NCI-H2196 treated with DMSO at 0.1 percent for 48 hours (cell line): ENCODE results near the gene SLC35D1.
A peak's percentile ranks its signal among the peaks of the same experiment; 100 is the strongest.
"Not testable (repeated sequence)": the region's sequence is repeated elsewhere in the genome, so short reads cannot be mapped to it uniquely, and the experiment has no call there.

ENCODE experiments used
- DNase-seq: peaks from one replicate; lab custom pipeline; 2025; ENCODE audit not compliant: unreplicated experiment; lab: John Stamatoyannopoulos, UW

Gene SLC35D1

GRCh38 chr1:67053785-67054772 is at the start of gene SLC35D1:
TSS of gene SLC35D1 (minus strand) at chr1:67054148. CDS start at chr1:67054013, 135 bp downstream.
- DNase-seq, result peak; percentile 53

DNA sequence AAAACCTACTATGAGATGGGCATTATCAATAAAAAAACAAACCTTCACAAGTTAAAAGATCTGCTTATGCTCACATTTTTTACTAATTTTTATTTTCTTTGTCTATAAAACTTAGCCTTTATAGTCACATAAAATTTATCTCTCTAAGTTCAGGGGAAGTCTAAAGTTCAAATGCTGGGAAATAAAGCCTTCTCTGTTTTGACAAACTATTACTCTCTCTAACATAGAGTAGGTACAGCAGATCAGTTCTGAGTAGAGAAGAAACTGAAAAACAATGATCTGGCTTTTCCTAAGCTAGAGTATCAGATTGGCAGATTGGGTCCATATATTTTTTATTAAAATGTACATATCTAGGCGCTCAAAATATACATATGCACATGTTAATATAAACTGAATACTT is 49.6 kb upstream of the SLC35D1 start:
- DNase-seq, result no peak

DNA sequence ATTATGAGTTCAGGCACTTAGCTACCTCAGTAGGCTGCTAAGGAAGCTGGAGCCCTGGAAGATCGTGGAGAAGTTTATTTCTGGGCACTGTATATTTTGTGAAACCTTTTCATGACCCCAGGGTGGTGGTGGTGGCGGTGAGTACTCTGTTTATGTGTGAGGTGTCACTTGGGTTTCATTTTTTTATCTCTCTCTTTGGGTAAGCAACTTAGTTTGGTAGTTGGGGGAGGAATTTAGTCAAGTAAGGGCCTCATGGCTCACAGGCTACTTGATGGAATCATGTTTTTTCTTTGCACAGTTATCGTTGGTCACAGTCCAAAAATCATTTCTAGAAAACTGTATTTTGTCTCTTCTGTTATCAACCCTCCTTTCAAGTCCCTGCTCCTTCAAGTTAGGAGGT is 46.9 kb upstream of the SLC35D1 start:
- no peak for DNase-seq

DNA sequence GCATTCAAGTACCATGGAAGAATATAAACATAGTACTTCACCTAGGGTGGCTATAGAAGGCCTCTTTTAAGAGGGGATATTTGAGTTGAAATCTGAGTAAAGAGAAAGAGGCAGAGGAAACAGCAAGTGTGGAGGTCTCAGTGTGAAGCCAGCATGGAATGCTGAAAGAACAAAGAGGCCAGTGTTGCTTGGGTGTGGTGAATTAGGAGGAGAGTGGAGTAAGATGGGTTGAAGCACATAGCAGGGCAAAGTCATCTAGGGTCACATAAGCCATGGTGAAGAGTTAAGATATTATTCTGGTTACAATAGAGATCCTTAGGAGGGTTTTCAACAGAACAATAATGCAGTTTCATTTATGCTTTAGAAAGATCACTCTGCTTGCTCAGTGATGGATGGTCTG is 43.4 kb upstream of the SLC35D1 start:
- no peak for DNase-seq

GRCh38 chr1:67094191-67094590 is 40.2 kb upstream of the SLC35D1 start:
- DNase-seq, result no peak

DNA sequence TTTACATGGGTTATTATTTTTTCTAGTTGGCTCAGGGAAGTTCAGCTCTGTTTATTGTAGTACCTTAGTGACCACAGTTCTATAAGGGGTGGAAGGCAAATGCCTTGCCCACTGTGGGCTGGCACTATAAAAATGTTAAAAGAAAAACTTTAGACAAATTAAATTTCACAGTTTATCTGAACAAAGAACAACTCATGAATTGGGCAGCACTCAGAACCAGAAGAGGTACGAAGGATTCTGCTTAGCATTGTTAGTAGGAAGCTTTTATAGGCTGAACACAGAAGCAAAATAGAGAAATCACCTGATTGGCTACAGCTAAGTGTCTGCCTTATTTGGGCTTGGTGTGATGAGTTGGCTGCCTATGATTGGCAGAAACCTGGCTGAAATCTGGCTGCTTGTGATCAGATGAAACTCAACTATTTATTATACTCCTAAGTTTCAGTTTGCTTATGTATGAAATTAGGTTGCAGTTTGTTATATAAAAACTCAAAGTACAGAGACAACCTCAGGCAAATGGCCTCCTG is 35.8 kb upstream of the SLC35D1 start:
- no peak for DNase-seq

- no peak for DNase-seq
Measured at GRCh38 chr1:67088440-67088839, 34.5 kb upstream of the SLC35D1 start.

GRCh38 chr1:67085326-67085725 is 31.4 kb upstream of the SLC35D1 start:
- DNase-seq, result no peak

GRCh38 chr1:67084765-67085318 is 30.9 kb upstream of the SLC35D1 start:
- DNase-seq, result no peak

GRCh38 chr1:67078291-67078690 is 24.3 kb upstream of the SLC35D1 start:
- DNase-seq, result no peak

- no peak for DNase-seq
Measured at GRCh38 chr1:67077593-67077992, 23.6 kb upstream of the SLC35D1 start.

- DNase-seq, result no peak
Measured at GRCh38 chr1:67072749-67073148, 18.8 kb upstream of the SLC35D1 start.

- not testable (repeated sequence) for DNase-seq
Measured at GRCh38 chr1:67067655-67068054, 13.7 kb upstream of the SLC35D1 start.

DNA sequence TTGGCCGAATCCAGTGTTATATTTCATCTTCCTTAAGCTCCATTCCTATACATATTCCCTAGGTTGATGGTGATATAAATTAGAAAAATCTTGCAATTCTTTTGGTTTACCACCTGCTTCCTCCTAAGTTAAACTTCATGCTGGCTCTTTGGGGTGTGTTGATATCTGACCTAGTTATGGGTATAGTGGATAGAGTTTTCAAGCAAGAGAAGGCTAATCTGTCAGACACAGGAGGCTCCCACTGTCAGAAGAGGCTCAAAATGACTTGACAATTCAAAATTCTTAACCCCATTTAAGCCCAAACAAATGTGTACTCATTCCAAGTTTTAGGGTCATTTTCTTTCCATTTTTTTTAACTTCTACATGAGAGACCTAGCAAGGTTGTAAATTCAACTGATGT is 8.5 kb upstream of the SLC35D1 start:
- DNase-seq, result no peak

- no peak for DNase-seq
Measured at GRCh38 chr1:67061266-67061665, 7.3 kb upstream of the SLC35D1 start.

- DNase-seq, result no peak
Measured at GRCh38 chr1:67060811-67061218, 6.9 kb upstream of the SLC35D1 start.

DNA sequence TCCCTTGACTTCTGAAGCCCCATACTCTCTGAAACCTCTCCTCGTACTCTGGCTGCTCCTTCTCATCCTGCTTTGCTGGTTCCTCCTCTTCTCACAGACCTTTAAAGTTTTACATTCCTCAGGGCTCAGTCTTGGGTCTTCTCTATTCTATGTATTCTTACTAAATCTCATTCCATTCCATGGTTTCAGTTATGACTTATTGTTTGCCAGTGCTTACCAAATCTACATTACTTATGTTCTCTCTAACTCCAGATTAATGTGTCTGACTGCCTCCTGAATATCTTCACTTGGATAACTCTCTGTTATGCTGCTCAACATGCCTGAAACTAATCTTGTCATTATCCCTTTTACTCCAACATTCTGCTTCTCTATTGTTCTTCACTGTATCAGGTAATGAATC is 5.4 kb upstream of the SLC35D1 start:
- DNase-seq, result no peak

DNA sequence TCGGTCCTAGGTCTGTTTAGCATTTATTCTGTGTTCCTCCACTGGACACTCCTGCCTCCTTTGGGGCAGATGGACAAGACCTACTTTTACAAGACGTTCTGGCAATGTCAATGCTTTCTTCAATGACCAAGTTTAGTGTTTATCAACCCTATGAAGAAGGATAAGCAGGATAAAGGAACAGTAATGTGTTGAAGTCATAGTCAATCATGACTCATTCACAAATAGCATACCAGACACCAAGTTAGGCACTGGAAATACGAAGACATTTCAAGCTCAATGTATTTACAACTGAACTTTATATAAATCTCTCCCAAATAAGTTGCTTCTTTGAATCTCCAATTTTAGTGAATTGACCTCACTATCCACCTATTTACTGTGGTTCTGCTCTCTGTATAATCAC is 4.8 kb upstream of the SLC35D1 start:
- DNase-seq, result no peak

- DNase-seq, result peak; percentile 8
Measured at GRCh38 chr1:67058242-67058641, 4.3 kb upstream of the SLC35D1 start.

DNA sequence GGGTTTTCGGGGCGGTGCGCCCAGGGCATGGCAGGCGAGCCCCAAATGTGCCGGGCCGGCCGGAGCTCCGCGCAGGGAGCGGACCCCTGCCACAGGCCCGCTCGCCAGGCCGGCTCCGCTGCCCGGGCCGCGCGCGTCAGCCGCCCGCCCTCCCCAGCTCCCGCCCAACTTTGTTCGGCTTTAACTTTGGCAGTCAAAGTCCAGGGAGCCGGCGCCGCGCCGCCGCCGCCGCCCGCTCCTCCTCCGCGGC is 488 bp downstream of the SLC35D1 start:
- DNase-seq, result no peak

- no peak for DNase-seq
Measured at GRCh38 chr1:67052741-67053534, 1.0 kb downstream of the SLC35D1 start.

- no peak for DNase-seq
Measured at GRCh38 chr1:67051196-67051595, 2.8 kb downstream of the SLC35D1 start.
